AG08396 (cell line): ENCODE results near the gene LCE2D.
"Not testable (repeated sequence)": the region's sequence is repeated elsewhere in the genome, so short reads cannot be mapped to it uniquely, and the experiment has no call there.

Source experiments
- DNase-seq: peaks from one replicate; pipeline ENCODE4 v3.0.0; 2012; ENCODE audit warnings: low spot score, mixed read lengths

The LCE2D gene, protein sequence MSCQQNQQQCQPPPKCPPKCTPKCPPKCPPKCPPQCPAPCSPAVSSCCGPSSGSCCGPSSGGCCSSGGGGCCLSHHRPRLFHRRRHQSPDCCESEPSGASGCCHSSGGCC

DNA sequence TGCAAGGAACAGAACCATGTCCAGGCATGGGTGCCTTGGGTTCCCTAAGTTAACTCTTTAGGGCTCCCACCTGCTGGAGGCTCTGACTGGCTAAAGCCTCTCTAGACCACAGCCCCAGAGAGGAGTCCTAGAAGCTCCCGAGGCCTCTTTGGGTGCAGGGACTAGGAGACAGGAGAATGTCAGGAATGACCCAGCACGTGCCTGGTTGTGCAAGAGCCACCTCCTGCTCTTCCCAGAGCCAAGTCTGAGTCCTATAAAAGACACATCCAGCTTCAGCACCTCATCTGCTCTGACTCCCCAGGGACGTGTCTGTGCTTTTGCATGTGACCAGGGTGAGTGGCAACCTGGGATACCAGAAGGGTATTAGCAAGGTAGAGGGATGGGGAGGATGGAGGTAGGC, at the start of gene LCE2D:
Gene LCE2D, plus strand, starts transcription at position 283 of the 400 bp plus-strand sequence. CDS start 726 bp downstream, outside the sequence.
- no peak for DNase-seq

DNA sequence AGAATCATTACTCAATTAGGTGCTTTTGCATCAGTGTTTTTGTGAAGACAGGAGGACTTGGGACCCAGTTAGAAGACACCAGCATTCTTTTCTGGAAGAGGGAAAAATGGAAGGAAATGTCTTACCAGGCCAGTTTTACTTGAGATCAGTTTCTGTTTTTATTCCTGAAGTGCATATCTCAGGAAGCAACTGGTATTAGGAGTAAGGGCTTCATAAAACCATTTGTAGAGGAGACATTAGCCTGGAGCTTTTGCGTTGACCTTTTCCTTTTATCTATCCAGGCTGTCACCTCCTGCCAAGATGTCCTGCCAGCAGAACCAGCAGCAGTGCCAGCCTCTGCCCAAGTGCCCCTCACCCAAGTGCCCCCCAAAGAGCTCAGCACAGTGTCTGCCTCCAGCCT, 49.7 kb upstream of the LCE2D start, which contains the start of gene LCE3B:
Gene LCE3B, plus strand, starts transcription at position 301 of the 400 bp plus-strand sequence. Its CDS starts 0 bp downstream, at position 301.
- DNase-seq, result no peak

DNA sequence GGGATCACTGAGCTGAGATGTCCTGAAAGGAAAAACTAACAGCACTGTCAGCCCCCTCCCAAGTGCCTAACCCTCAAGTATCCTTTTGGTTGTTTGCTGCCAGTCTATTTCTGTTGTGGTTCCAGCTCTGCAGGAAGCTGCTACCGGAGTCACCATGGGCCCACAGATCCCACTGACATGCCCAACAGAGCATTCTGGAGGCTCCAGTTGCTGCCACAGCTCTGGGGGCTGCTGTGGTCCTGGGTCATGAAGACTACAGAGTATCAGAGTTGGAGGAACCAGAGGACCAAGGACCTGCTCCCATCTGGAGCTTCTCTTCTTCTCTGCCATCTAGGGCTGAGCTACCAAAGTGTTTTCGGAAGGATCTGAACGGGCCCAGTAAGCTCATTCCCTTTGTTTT, 41.2 kb upstream of the LCE2D start:
- no peak for DNase-seq

DNA sequence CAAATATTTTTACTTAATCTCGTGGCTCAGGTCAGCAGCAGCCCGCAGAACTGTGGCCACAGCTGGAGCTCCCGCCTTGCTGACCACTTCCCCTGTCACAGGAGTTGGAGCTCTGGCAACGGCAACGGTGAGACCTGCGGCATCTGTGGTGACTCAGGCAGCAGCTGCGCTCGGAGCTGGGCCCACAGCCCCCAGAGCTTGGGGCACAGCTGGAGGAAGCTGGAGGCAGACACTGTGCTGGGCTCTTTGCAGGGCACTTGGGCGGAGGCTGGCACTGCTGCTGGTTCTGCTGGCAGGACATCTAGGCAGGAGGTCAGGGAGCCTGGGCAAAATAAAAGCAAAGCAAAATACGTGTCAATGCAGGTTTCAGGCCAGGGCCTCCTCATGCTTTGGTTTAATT, 40.4 kb upstream of the LCE2D start, which contains the start of gene LCE3A:
Gene LCE3A, minus strand, starts transcription at position 301 of the 400 bp plus-strand sequence. Its CDS starts 0 bp downstream, at position 301.
- DNase-seq, result no peak

DNA sequence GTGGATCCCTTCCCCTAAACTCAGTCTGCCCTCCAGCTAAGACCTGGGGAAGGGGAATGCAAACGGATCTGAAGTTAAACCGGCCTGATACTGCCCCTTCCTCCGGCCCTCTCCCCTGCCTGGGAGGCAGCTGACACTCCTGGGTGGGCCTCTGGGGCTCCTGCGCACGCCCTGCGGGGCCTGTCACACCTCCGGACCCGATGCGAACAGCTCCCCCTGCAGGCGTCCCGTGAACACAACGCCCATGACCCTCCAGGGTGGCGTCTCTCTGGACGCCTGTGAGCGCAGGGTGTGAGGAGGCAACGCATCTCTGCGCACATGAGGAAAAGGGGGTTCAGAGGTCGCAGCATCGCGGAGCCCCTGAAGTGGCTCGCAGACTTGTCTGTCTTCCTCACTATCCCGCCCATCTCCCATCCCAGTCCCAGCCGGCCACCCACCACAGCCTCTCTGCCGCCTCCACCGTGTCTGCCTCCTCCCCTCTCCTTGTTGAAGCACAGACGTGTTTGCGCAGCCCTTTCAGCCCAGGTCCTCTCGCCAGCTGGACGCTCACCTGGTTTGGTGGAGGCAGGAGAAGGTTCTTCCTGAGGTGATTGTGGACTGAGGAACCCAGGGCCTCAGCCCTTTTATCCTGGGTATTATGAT, 39.9 kb upstream of the LCE2D start:
- peak; percentile 20 for DNase-seq

DNA sequence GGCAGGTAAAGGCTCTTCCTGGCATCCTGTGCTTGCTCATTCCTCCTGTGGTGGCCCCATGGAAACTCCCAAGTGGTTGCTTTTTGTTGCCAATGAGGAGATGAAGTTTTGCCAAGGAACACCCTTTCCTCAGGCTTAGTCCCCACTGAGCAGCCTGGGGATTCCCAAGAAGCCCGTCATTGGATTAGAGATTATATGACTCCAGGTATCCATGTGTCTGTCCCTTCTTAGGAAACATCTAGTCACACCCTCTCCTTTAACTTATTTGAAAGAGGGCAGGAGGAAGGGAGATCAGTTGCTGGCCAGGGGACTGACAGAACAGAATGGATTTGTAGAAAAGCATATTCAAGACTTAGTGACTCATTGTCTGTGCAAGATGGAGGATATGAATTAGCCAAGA, 36.4 kb upstream of the LCE2D start:
- DNase-seq, result no peak

DNA sequence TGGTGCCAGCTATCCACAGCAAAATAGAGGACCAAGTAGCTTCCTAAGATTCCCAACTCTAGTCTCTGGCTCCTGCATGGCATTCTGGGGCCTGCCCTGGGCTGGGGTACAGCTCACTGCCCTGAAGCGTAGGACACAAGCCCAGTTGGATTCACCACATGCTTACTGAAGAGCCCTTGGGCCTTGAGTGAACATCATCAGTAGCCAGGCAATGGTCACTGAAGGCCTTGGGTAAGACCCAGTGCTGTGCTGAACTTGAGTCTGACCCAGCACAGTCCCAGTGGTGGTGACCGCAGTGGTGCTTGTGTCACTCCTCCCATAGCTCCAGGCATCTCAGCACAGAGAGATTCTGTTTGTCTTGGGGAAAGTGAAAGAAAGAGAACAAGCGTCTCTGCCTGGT, 32.6 kb upstream of the LCE2D start:
- no peak for DNase-seq

DNA sequence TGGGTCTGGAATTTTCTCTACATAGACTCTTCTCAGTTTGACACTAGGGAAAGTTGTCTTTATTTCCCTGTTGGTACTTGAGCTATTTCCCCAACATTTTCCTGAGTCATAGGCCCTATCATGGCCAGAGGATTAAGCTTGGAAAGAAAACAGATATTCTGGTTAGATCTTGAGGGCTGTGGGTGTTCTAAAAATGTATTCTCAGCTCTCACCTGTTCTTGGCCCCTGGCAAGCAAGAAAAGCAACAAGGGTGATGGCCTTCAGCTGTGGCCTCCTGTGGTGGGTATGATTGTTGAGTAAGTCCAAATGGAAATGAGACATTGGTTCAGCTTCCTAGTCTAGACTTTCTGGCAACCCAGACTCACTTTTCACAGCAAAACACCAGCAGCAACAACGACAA, 22.8 kb upstream of the LCE2D start:
- no peak for DNase-seq

DNA sequence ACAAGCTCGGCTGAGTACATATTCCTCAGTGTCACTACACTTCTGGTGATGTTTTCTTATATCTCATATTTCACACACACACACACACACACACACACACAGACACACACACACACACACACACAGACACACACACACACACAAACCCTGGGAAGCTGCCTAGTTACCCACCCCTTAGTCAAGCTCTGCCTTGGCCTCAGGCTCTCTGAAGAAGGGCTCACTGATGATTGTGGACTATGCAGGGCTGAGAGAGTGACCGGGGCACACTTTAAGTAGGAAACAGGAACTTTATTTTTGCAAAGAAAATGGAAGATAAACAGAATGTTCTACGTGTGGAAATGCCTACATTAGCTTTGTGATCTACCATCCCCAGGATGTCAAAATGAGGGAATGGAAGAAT, 19.2 kb upstream of the LCE2D start:
- DNase-seq, result no peak

DNA sequence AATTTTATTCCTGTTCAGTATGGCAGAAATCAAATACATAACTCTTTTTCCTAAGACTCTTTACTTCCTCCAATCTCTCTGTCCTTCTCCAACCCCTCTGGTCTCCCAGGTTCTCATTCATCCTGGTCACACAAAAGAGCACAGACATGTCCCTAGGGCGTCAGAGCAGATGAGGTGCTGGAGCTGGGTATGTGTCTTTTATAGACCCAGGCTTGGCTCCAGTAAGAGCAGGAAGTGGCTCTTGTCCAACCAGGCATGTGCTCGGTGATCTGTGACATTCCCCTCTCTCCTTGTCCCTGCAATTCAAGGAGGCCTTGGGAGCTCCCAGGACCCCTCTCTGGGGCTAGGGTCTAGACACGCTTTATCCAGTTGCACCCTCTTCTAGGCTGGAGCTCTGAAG, 18.0 kb upstream of the LCE2D start:
- no peak for DNase-seq

DNA sequence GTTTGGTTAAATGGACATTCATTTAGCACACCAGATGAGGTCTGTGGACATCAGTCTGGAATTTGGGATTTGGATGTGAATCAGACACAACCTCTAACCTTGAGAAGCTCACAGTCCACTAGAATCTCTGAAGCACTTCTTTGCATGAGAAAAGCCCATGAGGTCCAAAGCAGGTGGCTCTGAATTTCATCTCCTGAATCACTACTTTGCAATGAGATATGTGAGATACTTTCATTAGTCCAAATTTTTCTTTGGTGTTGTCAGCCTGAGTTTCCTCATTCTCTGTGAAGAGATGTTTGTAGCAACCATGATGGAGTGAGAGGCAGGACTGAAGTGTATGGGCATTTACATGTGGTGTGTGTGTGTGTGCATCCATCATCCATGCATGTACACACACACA, 16.5 kb upstream of the LCE2D start:
- peak; percentile 12 for DNase-seq

DNA sequence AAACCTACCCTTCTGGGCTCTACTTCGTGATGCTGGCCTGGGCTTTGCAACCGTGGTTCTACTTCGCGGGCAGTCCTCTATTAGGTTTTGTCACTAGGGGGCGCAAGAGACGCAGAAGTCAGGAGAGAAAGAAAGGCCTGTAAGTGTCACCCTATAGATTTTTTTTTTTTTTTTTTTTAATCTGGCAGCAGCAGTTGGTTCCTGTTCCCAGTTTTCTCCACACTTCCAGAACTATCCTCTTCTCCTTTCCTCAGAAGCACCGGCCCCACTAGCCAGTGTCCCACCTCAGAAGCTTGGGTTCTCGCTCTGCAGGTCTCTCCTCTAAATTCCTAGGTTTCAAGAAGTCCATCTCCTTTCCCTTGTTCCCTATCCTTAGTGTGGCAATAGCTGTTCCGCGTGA, 9.1 kb upstream of the LCE2D start:
- peak; percentile 73 for DNase-seq

DNA sequence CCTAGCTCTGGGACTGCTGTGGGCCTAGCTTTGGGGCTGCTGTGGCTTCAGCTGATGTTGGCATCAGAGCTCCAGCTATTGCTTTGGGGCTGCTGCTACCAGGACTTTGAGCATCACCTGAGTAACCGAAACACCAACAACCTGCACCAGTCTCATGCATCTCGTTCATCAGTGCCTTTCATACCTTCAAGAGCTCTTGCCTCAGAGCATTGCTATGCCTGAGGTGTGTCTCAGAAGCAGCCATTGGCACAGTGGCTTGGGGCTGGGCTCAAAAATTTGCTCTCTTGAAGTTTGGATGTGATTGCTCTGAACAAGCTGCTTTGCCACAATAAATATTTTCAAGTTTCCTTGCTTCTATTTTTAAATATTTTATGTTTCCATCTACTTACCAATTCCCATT, 6.7 kb upstream of the LCE2D start:
- DNase-seq, result no peak

DNA sequence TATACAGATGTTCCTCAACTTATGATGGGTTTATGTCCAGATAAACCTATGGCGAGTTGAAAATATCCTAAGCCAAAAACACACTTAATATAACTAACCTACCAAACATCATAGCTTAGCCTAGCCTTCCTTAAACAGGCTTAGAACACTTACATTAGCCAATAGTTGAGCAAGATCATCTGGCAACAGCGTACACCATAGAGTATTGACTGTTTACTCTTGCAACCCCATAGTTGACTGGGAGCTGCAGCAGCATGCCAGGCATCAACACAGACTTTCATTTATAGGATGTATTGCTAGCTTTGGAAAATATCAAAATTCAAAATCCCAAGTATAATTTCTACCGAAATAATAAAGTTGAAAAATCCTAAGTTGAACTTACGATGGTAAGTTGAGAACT, 5.5 kb upstream of the LCE2D start:
- DNase-seq, result no peak

DNA sequence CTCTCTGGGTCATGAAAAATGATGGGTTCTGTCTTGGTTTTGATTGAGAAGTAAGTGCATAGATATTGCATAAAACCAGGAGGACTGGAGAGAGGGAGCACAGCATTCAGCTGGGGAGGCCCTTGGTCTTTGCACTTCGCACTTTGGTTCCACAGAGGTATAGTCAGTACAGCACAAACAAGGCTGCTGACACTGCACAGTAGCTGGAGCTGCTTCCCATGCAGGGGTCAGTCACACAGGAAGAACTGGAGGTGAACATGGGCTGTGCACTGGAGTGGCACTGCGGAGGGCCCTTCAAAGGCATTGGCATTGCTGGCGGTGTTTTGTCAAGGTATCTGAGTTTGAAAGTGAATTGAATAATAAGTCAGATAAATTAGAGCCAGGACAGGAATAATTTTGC, 4.5 kb upstream of the LCE2D start:
- DNase-seq, result no peak

DNA sequence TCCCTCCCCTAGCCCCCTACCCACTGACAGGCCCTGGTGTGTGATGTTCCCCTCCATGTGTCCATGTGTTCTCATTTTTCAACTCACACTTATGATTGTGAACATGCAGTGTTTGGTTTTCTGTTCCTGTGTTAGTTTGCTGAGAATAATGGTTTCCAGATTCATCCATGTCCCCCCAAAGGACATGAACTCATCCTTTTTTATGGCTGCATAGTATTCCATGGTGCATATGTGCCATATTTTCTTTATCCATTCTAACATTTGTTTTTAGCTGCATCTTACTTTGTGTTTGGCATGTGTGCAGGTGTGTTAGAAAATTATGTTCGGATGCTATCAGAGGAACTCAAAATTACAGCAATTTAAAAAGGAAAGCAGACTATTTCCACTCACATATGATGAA, 3.0 kb downstream of the LCE2D start:
- DNase-seq, result not testable (repeated sequence)

DNA sequence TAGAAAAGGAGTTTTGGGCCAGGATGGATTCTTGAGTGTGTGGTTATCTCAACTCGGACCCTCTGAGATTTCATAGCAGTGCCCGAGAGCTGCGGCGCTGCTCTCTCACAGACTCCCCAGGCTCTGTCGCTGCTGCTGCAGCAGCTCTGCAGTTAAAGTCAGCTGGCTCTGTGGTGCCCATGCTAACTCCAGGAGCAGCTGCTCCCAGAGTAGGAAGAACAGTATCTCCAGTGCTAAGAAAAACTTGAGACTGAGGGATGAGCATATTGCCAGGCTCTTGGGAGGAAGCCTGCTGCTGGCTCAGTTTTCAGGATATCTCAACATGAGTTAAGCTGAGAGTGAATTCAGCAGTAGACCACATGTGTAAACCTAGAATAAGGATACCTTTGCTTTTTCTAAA, 4.5 kb downstream of the LCE2D start:
- DNase-seq, result no peak

DNA sequence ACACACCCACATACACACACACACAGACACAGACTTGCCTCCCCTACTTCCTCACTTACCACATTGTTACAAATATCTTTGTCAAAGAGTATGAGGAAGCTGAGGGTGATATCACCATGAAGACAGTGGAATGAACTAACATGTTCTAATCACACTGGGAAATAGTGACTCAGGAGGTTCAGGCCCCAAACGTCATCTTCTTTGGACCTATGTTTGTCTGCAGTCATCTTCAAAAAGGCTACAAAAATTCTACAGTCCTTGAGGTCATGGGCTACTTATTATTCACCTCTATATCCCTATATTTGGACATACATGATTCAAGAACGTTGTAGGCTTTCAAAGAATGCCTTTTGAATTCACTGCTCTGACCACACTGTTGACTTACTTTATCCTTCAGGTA, 9.8 kb downstream of the LCE2D start:
- no peak for DNase-seq

DNA sequence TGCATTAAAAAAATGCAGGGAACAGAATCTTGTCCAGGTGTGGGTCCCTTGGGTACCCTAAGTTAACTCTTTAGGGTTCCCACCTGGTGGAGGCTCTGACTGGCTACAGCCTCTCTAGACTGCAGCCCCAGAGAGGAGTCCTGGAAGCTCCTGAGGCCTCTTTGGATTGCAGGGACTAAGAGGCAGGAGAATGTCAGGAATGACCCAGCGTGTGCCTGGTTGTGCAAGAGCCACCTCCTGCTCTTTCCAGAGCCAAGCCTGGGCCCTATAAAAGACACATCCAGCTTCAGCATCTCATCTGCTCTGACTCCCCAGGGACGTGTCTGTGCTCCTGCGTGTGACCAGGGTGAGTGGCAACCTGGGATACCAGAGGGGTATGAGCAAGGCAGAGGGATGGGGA, 11.8 kb downstream of the LCE2D start, which contains the start of gene LCE2C:
Gene LCE2C, plus strand, starts transcription at position 297 of the 400 bp plus-strand sequence. CDS start 737 bp downstream, outside the sequence.
- not testable (repeated sequence) for DNase-seq

DNA sequence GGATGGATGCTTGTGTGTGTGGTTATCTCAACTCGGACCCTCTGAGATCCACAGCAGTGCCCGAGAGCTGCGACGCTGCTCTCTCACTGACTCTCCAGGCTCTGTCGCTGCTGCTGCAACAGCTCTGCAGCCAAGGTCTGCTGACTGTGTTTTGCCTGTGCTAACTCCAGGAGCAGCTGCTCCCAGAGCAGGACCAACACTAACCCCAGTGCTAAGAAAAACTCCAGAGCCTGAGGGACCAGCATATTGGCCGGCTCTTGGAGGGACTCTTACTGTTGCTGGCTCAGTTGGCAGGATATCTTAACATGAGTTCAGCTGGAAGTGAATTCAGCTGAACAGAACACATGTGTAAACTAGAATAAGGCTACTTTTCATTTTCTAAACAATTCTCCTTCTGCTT, 16.3 kb downstream of the LCE2D start:
- DNase-seq, result no peak

DNA sequence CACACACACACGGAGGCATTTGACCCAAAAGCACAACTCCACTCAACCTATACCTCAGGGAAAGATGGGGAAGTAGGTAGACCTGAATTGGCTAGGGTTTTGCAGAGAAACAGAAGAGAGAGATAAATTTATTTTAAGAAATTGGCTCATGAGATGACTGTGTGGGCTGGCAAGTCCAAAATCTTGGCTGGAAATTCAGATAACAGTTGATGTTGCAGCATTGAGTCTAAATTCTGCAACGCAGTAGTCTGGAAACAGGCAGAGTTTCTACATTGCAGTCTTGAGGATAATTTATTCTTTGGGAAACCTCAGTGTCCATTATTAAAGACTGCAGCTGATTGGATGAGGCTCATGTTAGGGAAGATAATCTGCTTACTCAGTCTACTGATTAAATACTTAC, 18.4 kb downstream of the LCE2D start:
- no peak for DNase-seq

DNA sequence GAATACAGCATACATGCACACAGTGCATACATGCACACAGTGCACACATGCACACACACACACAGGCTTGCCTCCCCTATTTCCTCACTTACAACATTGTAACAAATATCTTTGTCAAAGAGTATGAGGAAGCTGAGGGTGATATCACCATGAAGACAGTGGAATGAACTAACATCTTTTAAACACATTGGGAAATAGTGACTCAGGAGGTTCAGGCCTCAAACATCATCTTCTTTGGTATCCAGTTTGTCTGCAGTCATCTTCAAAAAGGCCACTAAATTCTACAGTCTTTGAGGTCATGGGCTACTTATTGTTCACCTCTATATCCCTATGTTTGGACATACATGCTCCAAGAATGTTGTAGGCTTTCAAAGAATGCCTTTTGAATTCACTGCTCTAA, 20.7 kb downstream of the LCE2D start:
- DNase-seq, result no peak

DNA sequence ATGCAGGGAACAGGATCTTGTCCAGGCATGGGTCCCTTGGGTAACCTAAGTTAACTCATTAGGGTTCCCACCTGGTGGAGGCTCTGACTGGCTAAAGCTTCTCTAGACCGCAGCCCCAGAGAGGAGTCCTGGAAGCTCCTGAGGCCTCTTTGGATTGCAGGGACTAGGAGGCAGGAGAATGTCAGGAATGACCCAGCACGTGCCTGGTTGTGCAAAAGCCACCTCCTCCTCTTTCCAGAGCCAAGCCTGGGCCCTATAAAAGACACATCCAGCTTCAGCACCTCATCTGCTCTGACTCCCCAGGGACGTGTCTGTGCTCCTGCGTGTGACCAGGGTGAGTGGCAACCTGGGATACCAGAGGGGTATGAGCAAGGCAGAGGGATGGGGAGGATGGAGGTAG, 22.6 kb downstream of the LCE2D start, which contains the start of gene LCE2B:
Gene LCE2B, plus strand, starts transcription at position 301 of the 400 bp plus-strand sequence. CDS start 721 bp downstream, outside the sequence.
- DNase-seq, result not testable (repeated sequence)
